ENCODE measurements around the gene FILIP1L.

The FILIP1L gene

GRCh38 chr3:99938270-99938911 lies 175.9 kb downstream of the FILIP1L start:
- Histone ChIP-seq H3K27ac (ENCODE audit: insufficient read depth in 1 of 2, low read depth in 1 of 2, low read length in 2 of 2, poor library complexity in 1 of 2, severe bottlenecking in 2 of 2) (no peak overlapping the region), H3K4me1 (ENCODE audit: control extremely low read depth in 1 of 4, control insufficient read depth in 4 of 4, insufficient read depth in 4 of 4, low read length in 3 of 4) (peaks cover 0 to 17% (median 2%) of the 10 kb centered on the region in 4 experiments), H3K27me3 (replicated peaks in 2 of 5; ENCODE audit: control insufficient read depth in 4 of 5, insufficient read depth in 5 of 5, low read length in 4 of 5) (no peaks in the 10 kb centered on the region), H3K4me3 (ENCODE audit: control insufficient read depth in 1 of 7, extremely low read depth in 1 of 7, insufficient read depth in 4 of 7, low read depth in 2 of 7, low read length in 6 of 7) (no peak overlapping the region), H3K9me3 (ENCODE audit: control extremely low read depth in 1 of 5, control insufficient read depth in 4 of 5, insufficient read depth in 2 of 5, low read depth in 1 of 5, low read length in 4 of 5) (peaks cover 0 to 1% (median 0%) of the 10 kb centered on the region in 5 experiments), H3K36me3 (ENCODE audit: control insufficient read depth in 4 of 4, insufficient read depth in 4 of 4, low read length in 3 of 4) (no peaks in the 10 kb centered on the region)
- POLR2A ChIA-PET, result interaction anchor here (0.8 kb wide), 1 partner anchor 34 kb away, joined by 3 read pairs; no protein-coding TSS in a partner anchor
- 80% methylated on average over 1 of the region's 3 CpGs for WGBS (ENCODE audit: insufficient coverage)
- no peak for DNase-seq
- CTCF ChIA-PET, result interaction anchor here (0.6 to 1.7 kb wide), 3 partner anchors 11 to 29 kb away, joined by 3 to 5 read pairs (median 4); no protein-coding TSS in a partner anchor

- no peak for DNase-seq
- Histone ChIP-seq H3K4me3 (ENCODE audit: control insufficient read depth in 1 of 7, extremely low read depth in 1 of 7, insufficient read depth in 4 of 7, low read depth in 2 of 7, low read length in 6 of 7) (no peak overlapping the region), H3K36me3 (ENCODE audit: control insufficient read depth in 4 of 4, insufficient read depth in 4 of 4, low read length in 3 of 4) (peaks cover 0 to 4% (median 1%) of the 10 kb centered on the region in 4 experiments), H3K27ac (ENCODE audit: insufficient read depth in 1 of 2, low read depth in 1 of 2, low read length in 2 of 2, poor library complexity in 1 of 2, severe bottlenecking in 2 of 2) (no peak overlapping the region), H3K27me3 (replicated peaks in 2 of 5; ENCODE audit: control insufficient read depth in 4 of 5, insufficient read depth in 5 of 5, low read length in 4 of 5) (no peaks in the 10 kb centered on the region), H3K4me1 (ENCODE audit: control extremely low read depth in 1 of 4, control insufficient read depth in 4 of 4, insufficient read depth in 4 of 4, low read length in 3 of 4) (peaks cover 0 to 17% (median 2%) of the 10 kb centered on the region in 4 experiments), H3K9me3 (ENCODE audit: control extremely low read depth in 1 of 5, control insufficient read depth in 4 of 5, insufficient read depth in 2 of 5, low read depth in 1 of 5, low read length in 4 of 5) (peaks cover 0 to 1% (median 0%) of the 10 kb centered on the region in 5 experiments)
- ChIA-PET POLR2A (no interaction called here), CTCF (no interaction called here)
- 100% methylated on average over 4 of the region's 4 CpGs for WGBS (ENCODE audit: insufficient coverage)
These were observed 179.1 kb downstream of the FILIP1L start for GRCh38 chr3:99934975-99935797.

- peaks cover 0 to 17% (median 2%) of the 10 kb centered on the region in 4 experiments for H3K4me1 ChIP-seq (ENCODE audit: control extremely low read depth in 1 of 4, control insufficient read depth in 4 of 4, insufficient read depth in 4 of 4, low read length in 3 of 4)
- no peak overlapping the region for H3K27ac ChIP-seq (ENCODE audit: insufficient read depth in 1 of 2, low read depth in 1 of 2, low read length in 2 of 2, poor library complexity in 1 of 2, severe bottlenecking in 2 of 2)
- H3K4me3 ChIP-seq (ENCODE audit: control insufficient read depth in 1 of 7, extremely low read depth in 1 of 7, insufficient read depth in 4 of 7, low read depth in 2 of 7, low read length in 6 of 7), result no peak overlapping the region
- H3K9me3 ChIP-seq (ENCODE audit: control extremely low read depth in 1 of 5, control insufficient read depth in 4 of 5, insufficient read depth in 2 of 5, low read depth in 1 of 5, low read length in 4 of 5), result peaks cover 0 to 1% (median 0%) of the 10 kb centered on the region in 5 experiments
- DNase-seq, result no peak
- H3K36me3 ChIP-seq (ENCODE audit: control insufficient read depth in 4 of 4, insufficient read depth in 4 of 4, low read length in 3 of 4), result peaks cover 0 to 4% (median 1%) of the 10 kb centered on the region in 4 experiments
- POLR2A ChIA-PET, result no interaction called here
- 100% methylated on average over 1 of the region's 5 CpGs for whole genome bisulfite sequencing (ENCODE audit: insufficient coverage)
- CTCF ChIA-PET, result no interaction called here
- no peaks in the 10 kb centered on the region for H3K27me3 ChIP-seq (replicated peaks in 2 of 5; ENCODE audit: control insufficient read depth in 4 of 5, insufficient read depth in 5 of 5, low read length in 4 of 5)
These were observed 180.1 kb downstream of the FILIP1L start for GRCh38 chr3:99933971-99934750.

GRCh38 chr3:99931059-99931458 lies 183.2 kb downstream of the FILIP1L start:
- Histone ChIP-seq H3K27ac (ENCODE audit: insufficient read depth in 1 of 2, low read depth in 1 of 2, low read length in 2 of 2, poor library complexity in 1 of 2, severe bottlenecking in 2 of 2) (no peak overlapping the region), H3K27me3 (replicated peaks in 2 of 5; ENCODE audit: control insufficient read depth in 4 of 5, insufficient read depth in 5 of 5, low read length in 4 of 5) (no peaks in the 10 kb centered on the region), H3K4me3 (ENCODE audit: control insufficient read depth in 1 of 7, extremely low read depth in 1 of 7, insufficient read depth in 4 of 7, low read depth in 2 of 7, low read length in 6 of 7) (no peak overlapping the region), H3K4me1 (ENCODE audit: control extremely low read depth in 1 of 4, control insufficient read depth in 4 of 4, insufficient read depth in 4 of 4, low read length in 3 of 4) (no peaks in the 10 kb centered on the region), H3K9me3 (ENCODE audit: control extremely low read depth in 1 of 5, control insufficient read depth in 4 of 5, insufficient read depth in 2 of 5, low read depth in 1 of 5, low read length in 4 of 5) (peaks cover 0 to 1% (median 0%) of the 10 kb centered on the region in 5 experiments), H3K36me3 (ENCODE audit: control insufficient read depth in 4 of 4, insufficient read depth in 4 of 4, low read length in 3 of 4) (peaks cover 0 to 4% (median 1%) of the 10 kb centered on the region in 4 experiments)
- POLR2A ChIA-PET, result no interaction called here
- CTCF ChIA-PET, result interaction anchor here (1.0 kb wide), 1 partner anchor 58 kb away, joined by 3 read pairs; no protein-coding TSS in a partner anchor
- peak in 1 of 3 donors; percentile 11 for DNase-seq
- no CpG with 5 or more reads among the region's 1 CpG for WGBS (ENCODE audit: insufficient coverage)

GRCh38 chr3:99929745-99930139 lies 184.6 kb downstream of the FILIP1L start:
- H3K4me3 ChIP-seq (ENCODE audit: control insufficient read depth in 1 of 7, extremely low read depth in 1 of 7, insufficient read depth in 4 of 7, low read depth in 2 of 7, low read length in 6 of 7), result no peak overlapping the region
- no peak for DNase-seq
- no peak overlapping the region for H3K27ac ChIP-seq (ENCODE audit: insufficient read depth in 1 of 2, low read depth in 1 of 2, low read length in 2 of 2, poor library complexity in 1 of 2, severe bottlenecking in 2 of 2)
- no peaks in the 10 kb centered on the region for H3K9me3 ChIP-seq (ENCODE audit: control extremely low read depth in 1 of 5, control insufficient read depth in 4 of 5, insufficient read depth in 2 of 5, low read depth in 1 of 5, low read length in 4 of 5)
- CTCF ChIA-PET, result no interaction called here
- H3K27me3 ChIP-seq (replicated peaks in 2 of 5; ENCODE audit: control insufficient read depth in 4 of 5, insufficient read depth in 5 of 5, low read length in 4 of 5), result no peaks in the 10 kb centered on the region
- peaks cover 0 to 4% (median 1%) of the 10 kb centered on the region in 4 experiments for H3K36me3 ChIP-seq (ENCODE audit: control insufficient read depth in 4 of 4, insufficient read depth in 4 of 4, low read length in 3 of 4)
- POLR2A ChIA-PET, result no interaction called here
- 100% methylated on average over 2 of the region's 3 CpGs for WGBS (ENCODE audit: insufficient coverage)
- no peaks in the 10 kb centered on the region for H3K4me1 ChIP-seq (ENCODE audit: control extremely low read depth in 1 of 4, control insufficient read depth in 4 of 4, insufficient read depth in 4 of 4, low read length in 3 of 4)

GRCh38 chr3:99928771-99929744 lies 185.2 kb downstream of the FILIP1L start:
- Histone ChIP-seq H3K27ac (ENCODE audit: insufficient read depth in 1 of 2, low read depth in 1 of 2, low read length in 2 of 2, poor library complexity in 1 of 2, severe bottlenecking in 2 of 2) (no peak overlapping the region), H3K9me3 (ENCODE audit: control extremely low read depth in 1 of 5, control insufficient read depth in 4 of 5, insufficient read depth in 2 of 5, low read depth in 1 of 5, low read length in 4 of 5) (no peaks in the 10 kb centered on the region), H3K36me3 (ENCODE audit: control insufficient read depth in 4 of 4, insufficient read depth in 4 of 4, low read length in 3 of 4) (peaks cover 0 to 4% (median 1%) of the 10 kb centered on the region in 4 experiments), H3K27me3 (replicated peaks in 2 of 5; ENCODE audit: control insufficient read depth in 4 of 5, insufficient read depth in 5 of 5, low read length in 4 of 5) (no peaks in the 10 kb centered on the region), H3K4me1 (ENCODE audit: control extremely low read depth in 1 of 4, control insufficient read depth in 4 of 4, insufficient read depth in 4 of 4, low read length in 3 of 4) (no peaks in the 10 kb centered on the region), H3K4me3 (ENCODE audit: control insufficient read depth in 1 of 7, extremely low read depth in 1 of 7, insufficient read depth in 4 of 7, low read depth in 2 of 7, low read length in 6 of 7) (no peak overlapping the region)
- no peak for DNase-seq
- ChIA-PET POLR2A (no interaction called here), CTCF (no interaction called here)
- WGBS (ENCODE audit: insufficient coverage), result 100% methylated on average over 2 of the region's 7 CpGs

Data from common myeloid progenitor, CD34-positive (primary cell).